DMS53 (cell line): ENCODE measurements around the gene PCSK6.
A peak's percentile ranks its signal among the peaks of the same experiment; 100 is the strongest.

Experiments
- DNase-seq: peaks from one replicate; lab custom pipeline; 2025; lab: John Stamatoyannopoulos, UW

The PCSK6 gene

DNA sequence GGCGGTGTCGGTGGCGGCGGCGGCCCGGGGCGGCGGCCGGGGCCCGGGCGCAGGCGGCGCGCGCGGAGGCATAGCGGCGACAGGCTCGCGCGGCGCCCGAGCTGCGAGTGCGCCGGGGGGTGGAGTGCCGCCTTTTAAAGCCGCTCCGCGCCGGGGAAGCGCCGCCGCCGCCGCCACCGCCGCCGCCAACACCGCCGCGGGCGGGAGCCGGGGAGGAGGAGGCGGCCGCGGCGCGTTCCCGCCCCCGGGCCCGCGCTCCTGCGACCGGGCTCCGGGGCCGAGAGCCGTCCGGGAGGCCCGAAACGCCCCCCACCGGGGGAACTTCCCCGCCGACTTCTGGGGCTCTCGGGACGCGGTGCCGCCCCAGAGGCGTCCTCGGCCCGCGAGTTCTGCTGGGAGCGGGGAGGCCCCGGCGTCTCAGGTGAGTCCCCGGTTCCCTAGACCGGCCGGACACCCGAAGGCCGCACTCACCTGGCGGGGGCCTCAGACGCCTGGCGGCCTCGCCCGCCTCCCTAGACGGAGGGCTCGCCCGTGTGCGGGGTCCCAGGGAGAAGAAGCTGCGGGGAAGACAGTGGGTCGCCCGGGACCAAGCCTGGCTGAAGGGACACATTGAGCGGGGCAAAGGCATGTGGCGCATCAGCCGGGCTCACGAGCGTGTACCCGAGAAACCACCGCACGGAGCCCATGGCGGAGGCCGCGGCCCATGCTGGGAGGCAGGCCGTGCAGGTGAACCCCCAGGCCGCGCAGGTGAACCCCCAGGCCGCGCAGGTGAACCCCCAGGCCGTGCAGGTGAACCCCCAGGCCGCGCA lies at the start of gene PCSK6:
Gene PCSK6, minus strand, starts transcription at position 109 of the 809 bp plus-strand sequence. Its CDS starts 37 bp downstream, at position 72.
- DNase-seq, result peak; percentile 72

DNA sequence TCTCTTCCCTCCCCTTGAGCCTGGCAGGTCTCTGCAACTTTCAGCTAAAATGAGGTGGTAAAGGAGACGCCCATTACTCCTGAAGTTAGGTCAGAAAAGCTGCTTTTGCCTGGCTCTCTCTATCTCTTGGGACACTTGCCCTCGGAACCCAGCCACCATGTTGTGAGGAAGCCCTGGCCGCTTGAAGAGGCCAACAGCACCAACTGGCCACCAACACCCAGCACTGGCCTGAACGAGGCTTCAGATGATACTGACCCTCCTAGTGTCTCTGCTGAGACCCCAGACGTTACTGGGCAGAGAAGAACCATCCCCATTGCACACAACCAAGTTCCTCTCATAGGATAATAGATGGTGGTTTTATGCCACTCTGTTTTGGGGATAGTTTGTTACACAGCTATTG lies 49.5 kb upstream of the PCSK6 start:
- DNase-seq, result no peak

DNA sequence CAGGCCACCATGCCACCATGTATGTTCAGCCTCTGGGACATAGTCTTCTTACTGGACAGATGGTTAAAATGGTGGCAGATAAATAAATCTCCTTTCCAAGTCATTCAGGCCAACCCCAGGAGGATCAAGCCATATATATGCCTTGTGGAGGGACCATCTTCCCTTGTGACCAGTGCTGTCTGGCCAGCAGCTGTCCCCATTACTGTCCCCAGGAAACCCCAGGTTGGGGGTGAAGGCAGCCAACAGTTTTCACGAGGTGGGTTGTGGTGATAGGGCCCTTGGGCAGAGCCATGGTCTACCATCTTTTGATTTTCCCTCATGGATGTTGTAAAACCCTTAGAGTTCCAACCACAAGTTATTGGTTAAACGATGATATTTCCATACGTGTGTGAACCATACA lies 48.7 kb upstream of the PCSK6 start:
- no peak for DNase-seq

DNA sequence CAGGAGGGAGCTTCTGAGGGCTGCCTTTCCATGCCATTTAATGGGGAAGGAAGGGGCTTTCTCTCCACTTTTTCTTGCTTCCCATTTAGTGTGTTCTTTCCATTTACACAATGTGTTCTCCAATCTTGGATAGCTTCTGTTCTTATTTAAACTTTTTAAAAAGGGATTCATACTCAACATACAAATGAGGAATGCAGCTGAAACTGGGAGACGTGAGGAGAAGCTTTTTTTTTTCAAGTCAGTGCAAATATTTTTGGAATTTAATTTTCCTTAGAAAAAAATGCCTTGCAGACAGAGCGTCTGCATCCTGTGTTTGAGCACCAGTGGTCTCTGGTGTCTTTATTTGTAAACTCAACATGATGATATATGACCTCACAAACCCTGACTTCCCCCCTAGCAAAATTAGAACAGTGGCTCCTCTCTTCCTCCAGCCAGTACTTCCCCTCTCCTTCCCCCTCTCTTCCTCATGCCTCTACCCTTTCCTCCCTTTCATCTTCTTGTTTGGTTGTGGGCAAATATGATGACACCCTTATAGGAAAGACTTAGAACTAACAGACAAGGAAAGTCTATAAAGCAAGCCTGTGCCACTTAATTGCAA lies 48.1 kb upstream of the PCSK6 start:
- DNase-seq, result no peak

DNA sequence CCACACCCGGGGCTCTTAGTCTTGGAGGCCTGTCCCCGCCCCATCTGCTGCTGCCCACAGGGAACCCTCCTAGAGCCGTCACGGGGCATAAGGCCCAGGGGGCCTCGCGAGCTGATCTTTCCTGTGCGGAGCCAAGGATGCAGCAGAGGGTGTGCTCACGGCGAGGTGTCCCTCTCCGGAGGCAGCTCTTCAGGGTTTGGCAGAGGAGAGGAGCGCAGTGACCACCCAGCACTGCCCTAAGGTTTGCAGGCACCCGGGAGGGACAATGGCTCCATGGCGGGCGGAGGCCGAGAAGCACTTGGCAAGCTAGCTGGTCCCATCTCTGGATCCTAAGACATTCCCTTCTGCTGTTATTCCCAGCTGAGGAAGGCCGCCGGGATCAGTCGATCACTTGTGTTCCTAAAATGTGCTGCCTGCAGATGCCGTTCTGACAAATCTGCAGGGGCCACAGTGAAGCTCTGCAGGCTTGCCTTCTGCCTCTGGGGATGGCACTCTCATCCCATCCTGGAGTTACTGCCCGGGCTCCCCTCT lies 47.4 kb upstream of the PCSK6 start:
- DNase-seq, result no peak

DNA sequence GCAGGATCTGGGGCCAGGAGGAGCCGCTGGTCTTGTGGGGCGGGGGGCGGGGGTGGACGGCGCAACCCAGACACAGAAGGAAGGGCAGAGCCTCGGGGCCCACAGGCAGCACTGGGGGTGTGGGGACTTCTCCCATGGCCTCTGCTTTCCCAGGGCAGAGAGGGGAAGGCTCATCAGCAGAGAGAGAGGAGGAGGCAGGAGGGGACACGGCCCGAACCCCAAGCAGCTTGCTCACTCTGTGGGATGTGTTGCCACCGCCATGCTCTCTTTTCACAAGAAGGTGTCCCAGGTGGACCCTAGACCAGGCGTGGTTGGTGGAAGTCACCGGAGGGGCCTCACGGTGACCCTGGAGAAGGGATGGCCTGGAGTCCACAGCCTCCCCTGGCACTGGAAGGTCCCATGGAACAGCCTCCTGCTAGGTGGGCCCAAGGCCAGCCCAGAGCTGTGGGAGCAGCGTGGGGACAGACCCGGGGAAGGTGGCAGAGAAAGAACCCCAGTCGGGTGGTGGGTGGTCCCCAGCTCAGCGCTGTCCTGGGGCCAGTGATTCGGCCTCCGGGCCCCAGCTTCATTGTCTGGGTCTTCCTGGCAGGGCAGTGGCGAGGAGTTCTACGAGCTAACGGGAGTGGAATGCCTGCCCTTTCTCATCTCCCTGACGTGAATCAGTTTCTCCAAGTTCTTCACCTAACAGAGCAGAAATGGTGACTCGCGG lies 46.8 kb upstream of the PCSK6 start:
- no peak for DNase-seq

DNA sequence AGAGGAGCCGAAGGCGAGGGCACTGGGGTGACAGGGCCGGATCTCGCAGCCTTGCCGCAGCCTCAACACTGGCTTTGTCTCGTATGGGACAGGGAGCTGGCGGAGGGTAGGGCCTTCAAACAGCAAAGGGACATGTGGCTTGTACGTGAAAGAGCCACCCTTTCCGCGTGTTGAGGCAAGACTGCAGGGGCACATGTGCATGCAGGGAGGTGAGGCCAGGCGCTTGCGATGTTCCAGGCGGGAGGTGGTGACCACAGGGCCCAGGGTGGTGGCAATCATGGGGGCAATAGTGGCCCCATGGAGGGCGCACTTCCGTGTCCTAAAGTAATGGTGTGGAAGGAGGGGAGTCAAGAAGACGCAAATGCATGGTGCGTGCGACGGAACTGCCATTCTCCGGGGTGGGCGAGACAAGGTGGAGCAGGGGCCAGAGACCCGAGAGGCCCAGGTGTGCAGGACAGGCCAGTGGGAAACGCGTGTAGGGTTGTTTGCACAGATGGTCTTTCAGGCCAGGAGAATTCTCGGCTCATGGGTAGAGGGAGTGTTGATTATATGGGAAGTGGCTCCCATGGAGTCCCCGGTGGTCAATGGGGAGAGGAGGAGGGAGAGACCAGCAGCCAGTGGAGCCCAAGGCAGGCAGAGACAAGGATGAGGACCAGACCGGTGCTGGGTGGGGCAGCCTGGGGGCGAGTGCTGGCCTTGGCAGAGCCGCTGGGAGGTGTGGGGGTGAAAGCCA lies 45.8 kb upstream of the PCSK6 start:
- no peak for DNase-seq

DNA sequence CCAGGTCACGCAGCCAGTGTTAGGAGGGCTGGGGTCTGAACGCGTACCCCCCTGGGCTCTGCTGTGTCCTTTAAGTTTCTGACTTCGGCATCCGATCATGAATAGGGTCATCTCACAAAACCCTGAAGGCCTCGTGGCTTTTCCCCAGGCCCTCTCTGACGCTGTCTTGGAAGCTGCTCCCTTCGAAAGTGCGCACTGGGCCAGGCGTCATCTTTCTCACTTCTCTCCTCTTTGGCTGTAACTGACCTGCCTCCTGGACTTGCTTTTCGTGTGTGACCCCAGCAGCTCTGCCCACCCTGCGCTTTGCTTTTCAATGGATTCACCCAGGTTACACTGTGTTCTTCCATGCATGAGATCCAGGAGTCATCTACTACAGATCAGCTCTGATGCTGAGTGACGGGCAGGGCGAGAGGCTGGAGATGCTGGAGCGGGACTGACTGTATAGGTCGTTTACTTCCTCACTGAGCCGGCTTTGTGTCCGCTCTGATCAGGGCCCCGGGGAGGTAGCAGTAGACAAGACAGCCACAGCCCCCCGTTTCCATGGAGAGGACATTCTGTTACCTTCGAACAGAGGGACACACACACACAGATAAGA lies 45.0 kb upstream of the PCSK6 start:
- no peak for DNase-seq

DNA sequence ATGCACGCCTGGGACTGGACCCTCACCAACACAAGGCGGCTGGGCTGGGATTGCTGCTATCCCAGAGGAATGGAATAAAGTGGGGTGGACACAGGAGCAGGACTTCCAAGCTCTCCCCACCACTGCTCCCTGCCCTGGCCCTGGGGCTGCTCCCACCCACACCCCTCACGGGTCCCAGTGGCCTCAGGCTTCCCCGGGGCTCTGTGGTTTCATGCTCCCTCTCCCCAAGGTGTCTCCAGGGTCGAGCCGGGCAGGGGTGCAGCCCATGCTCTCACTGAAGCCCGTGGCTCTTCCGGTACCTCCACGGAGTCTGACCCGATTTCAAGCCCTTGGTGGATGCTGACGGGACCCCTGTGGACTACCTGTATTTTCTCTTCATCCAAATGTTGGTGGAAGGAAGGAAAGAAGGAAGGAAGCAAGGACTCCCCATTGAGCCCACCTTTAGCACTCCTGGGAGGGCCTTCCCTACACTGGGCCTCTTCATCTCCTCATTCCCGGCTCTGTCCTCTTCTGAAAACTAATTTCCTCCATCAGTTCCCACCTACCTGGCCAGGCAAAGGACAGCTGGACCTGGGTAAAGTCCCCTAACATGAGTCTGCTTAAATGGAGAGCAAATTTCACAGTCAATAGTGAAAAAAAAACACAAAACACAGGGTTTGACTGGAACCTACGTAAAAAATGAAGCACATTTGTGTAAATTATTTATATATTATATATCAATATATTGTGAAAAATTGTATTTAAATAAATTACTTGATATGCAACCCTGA lies 44.0 kb upstream of the PCSK6 start:
- DNase-seq, result no peak

DNA sequence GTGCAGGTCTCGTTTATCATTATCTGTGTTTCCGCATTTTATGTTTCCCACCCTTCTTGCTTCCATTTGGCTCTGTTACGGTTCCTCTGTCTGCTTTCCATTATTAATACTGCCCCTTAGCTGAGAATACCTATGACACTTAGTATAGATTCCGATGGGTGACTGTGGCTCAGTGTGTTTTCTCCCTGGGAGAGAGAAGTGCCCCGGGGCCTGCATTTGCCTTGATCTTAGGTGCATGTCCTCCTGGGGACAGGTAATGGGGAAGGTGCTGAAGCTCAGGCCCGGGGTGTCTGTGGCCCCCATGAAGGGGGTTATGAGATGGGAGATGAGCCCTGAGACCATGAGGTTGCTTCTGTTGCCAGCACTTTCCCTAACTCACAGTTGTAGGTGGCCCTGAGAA lies 43.4 kb upstream of the PCSK6 start:
- DNase-seq, result no peak

DNA sequence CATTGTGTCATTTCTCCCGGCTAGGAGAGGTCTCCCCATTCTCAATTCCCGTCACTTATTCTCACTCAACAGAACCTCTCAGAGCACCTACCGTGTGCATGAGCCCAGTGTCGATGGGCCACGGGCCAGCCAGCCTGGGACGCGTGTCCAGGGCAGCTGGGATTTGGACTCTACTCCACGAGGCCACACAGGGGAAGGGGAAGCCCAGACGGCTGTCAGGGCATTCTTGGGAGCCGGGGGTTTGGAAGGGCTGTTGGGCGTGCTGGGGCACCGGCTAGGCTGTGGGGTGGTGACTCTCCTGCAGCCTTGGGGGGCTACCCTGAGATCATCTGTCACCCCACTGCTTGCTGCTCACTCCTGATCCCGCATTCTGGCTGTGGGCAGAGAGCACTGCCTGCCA lies 41.7 kb upstream of the PCSK6 start:
- DNase-seq, result no peak

DNA sequence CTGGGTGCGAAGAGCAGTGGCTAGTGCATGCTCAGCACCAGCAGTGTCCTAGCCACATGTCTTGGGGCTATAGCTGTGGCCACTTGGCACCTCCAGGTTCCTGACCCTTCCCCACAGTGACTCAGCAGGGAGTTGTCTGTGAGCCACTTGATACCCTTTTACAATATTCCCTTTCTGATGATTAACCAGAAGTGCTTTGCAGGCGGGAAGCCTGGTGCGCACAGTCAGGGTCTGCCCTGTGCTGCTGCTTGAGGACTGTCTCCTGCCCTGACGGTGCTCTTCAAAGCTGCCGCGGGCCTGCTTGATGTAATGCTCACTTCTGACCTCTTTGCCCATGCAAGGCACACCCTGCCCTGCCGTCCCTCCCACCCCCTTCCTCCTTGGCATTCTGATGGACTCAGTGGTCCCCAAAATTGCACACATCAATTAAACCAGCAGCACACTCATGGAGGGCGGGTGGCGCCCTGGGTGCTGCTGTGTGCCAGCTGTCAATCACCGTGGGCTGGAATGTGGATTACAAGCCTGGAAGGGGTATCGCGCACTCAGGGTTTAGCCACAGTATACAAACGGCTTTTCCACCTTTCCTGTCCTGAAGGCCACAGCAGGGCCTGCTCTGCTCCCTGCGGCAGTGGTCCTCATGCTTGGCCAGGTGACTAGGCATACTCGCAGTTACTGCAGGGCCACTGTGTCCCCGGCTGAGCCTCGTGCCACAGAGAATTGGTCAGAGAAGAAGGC lies 40.9 kb upstream of the PCSK6 start:
- peak; percentile 23 for DNase-seq

DNA sequence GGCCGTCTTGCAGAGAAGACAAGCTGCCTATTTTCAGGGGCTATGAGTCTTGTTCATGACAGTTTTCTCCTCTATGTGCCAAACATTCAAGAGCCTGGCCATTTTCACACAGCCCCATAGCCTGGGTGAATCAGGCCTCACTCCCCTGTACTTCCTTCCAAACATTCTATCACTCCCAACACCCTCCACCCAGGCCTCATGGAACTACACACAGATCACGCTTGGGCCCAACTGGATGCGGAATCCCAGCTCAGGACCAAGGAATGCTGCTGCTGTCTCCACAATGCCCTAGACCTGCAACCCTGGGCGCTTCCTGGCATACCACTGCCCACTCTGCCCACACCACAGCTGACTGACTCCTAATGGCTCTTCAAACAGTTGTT lies 39.4 kb upstream of the PCSK6 start:
- peak; percentile 71 for DNase-seq

DNA sequence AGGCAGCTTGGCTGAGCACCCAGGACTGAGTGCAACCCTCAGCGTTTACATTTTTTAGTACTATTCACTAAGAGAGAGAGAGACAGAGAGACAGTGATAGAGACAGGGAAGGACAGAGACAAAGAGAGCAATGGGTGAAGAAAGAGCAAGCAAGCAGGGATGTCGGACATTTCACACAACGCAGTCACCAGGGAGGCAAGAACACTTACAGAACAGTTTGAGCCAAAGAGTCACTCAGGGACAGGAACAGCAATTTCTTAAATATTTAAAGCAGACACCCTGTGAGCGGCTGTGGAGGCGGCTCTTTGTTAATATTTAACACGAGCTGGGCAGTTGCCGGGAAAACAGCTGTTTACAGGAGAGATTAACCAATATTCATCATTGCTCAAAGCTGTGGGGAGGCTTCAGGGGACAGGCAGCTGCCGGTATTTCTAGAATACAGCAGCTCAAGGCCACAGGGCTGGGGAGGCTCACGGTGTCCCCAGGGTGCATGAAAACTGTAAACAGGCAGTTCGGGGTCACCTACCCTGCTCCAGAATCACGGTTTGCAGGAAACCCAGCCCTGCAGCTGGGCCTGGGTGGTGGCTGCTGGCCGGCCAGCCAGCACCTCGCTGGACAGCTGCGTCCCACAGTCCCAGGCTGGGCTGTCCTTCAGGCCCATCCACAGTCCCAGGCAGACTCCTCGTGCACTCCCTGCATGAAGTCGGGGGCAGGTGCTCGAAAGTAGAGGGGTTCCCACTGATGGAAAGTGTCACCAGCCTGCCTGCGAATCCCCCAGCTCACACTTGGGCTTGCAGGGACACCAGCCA lies 38.8 kb upstream of the PCSK6 start:
- DNase-seq, result peak; percentile 79

DNA sequence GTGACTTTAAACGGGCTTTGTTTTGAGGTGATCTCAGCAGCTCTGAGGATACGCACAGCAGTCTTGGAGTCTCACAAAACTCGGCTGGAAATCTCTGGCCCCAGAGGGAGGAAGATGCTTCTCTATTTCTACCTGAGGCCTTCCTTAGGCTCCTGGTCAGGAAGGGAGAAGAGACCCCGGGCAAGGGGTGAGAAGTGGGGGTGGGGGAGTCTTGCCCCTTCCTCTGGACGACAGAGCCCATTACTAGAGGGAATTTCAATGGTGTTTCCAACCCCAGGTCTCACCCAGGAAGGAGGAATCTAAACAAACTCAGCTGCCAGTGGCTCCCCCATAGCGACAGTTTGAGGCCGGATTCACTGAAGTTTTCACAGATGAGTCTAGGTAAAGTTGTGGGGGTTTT lies 37.4 kb upstream of the PCSK6 start:
- DNase-seq, result no peak

DNA sequence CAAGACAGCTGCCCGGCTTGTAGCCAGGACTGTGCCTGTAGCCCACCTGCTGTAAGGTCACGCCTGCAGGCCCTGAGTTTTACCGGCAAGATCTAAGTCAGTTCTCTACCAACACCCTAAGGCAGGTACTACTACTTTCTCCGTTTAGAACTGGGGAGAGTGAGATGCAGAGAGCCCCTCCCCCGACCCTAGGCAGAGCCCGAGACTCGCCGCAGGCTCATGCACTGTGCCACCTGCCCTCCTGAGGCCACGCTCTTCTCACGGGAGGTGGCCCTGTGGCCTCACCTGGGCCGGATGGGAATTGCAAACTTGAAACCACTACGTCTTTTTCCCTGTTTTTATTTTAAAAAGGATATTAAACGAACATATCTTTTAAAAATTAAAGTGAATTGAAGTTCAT lies 36.9 kb upstream of the PCSK6 start:
- no peak for DNase-seq

DNA sequence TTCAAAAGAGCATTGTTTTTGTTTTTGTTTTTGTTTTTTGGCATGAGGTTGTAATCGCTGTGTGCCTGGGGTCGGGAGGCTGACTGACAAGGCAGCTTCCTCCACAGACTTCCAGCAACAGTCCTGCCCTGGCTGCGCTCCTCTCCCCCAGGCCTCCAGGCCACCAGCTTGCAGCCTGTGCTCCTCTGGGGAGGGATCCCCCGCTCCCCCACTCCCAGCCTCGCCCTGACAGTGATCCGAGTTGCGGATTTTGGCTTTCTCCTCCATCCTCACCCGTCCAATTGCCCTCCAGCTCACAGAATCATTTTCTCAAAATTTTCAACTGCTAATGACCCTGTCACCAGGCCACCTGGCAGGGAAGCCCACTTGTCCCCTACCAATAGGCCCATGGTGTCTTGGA lies 36.5 kb upstream of the PCSK6 start:
- no peak for DNase-seq

DNA sequence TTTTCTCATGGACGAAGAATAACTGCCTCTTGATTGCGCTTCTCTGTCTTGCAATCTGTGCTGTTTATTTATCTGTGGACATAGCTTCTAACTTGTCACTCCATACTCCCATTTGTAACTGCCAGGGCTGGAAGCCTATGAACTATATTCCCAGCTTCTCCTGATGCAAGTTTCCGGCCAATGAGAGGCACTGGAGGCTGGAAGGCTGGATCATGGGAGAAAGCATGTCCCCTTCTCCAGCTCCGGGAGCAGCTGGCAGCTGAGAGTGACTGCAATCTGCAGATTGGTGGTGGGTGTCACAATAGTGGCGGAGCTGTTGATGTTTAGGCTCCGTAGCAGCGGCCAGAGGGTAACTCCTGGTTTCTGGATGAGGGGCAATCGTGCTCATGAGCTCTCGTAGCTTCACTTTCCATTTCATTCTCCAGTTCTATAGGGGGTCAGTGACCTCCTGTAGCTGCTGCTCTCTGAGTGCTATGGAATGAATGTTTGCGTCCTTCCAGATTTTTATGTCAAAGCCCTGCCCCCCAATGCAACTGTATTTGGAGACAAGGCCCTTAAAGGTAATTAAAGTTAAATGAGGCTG lies 35.7 kb upstream of the PCSK6 start:
- no peak for DNase-seq

DNA sequence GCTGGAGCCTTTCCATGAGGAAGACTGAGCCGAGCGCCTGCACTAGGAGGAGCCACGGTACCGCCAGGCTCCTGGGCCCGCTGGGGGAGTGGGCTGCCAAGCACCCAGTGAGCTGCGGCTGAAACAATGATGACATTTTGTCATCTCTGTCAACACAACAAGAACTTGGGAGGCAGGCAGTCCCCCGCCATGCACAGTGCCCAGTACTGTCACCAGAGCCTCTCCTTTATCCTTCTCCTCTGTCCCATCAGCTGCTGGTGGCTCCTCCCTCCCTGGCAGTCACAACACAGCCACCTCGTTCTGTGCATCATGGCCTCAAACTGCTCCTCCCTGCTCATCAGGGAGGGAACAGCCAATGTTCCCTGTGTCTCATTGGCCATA lies 34.0 kb upstream of the PCSK6 start:
- DNase-seq, result peak; percentile 79
